Measurements from ENCODE around the gene DUSP5. TPM values are rescaled to one million over a fixed set of nuclear protein-coding genes. Genes with fewer than 3 reads are reported as not detected.
"Not testable (repeated sequence)": the region's sequence is repeated elsewhere in the genome, so short reads cannot be mapped to it uniquely, and the experiment has no call there.

DUSP5 gene
- total RNA-seq, 2 experiments from 2014 or later, result 102 to 223 TPM

DNA sequence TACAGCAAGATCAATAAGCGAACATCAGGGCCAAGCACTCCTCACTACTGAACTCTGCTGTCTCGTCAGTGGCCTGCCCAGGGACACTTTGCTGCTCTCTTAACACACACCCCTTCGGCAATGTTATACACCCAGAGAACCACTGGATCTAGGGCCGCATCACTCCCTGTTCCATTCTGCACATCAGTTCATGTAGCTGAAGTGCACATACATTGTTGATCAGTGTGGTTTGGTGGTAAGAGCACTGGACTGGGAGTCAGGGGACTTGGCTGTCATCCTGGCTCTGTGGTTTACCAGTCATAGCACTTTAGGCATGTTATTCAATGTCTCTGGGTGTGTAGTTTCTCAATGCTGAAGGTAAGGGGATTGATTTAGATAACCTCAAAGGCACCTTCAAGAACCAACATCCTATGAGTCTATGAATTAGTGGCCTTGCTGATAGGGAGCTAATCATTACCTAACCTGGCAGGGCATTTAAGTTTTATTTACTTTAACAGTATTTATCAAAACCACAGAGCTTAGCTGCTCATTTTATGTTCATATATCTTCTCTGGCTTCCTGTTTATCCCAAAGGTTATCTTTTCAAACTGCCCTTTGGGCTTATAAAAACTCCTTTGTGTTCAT, 24.8 kb downstream of the DUSP5 start:
- H3K36me3 Mint-ChIP-seq, result peaks cover 23% of the 10 kb centered on the region
- no peaks in the 10 kb centered on the region for H3K9me3 Mint-ChIP-seq (ENCODE audit: low read depth)
- no peaks in the 10 kb centered on the region for H3K27me3 Mint-ChIP-seq
- CTCF ChIA-PET, result interaction anchor here (1.0 to 1.5 kb wide), 5 partner anchors 22 to 187 kb away, joined by 3 to 5 read pairs (median 3); no protein-coding TSS in a partner anchor
- DNase-seq (peak; percentile 69), ATAC-seq (peak; percentile 72)
- H3K4me1 Mint-ChIP-seq, result peaks cover 41% of the 10 kb centered on the region
- H3K27ac Mint-ChIP-seq, result peak overlapping the region; percentile 52
- H3K4me3 Mint-ChIP-seq, result no peak overlapping the region

DNA sequence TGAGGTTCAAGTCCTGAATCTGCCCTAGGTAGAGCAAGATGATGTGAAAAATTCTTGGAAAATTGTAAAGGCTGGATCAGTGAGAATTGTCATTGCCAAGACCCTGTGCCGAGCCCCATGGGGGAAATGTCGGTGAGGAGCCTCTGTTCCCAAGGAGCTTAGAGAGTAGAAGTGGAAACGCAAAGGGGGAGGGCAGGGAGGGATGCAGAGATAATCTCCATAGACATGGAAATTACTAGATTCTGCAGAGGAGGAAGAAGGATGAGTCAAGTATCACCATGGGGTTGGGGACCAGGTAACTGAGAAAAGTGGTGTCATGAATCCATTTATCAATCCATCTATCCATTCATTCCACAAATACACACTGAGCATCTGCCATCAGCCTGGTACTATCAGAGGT, 26.0 kb downstream of the DUSP5 start:
- Mint-ChIP-seq H3K4me3 (no peak overlapping the region), H3K4me1 (peaks cover 51% of the 10 kb centered on the region), H3K9me3 (ENCODE audit: low read depth) (no peaks in the 10 kb centered on the region), H3K27ac (no peak overlapping the region), H3K27me3 (no peaks in the 10 kb centered on the region), H3K36me3 (peaks cover 23% of the 10 kb centered on the region)
- DNase-seq (no peak), ATAC-seq (no peak)
- CTCF ChIA-PET, result no interaction called here

DNA sequence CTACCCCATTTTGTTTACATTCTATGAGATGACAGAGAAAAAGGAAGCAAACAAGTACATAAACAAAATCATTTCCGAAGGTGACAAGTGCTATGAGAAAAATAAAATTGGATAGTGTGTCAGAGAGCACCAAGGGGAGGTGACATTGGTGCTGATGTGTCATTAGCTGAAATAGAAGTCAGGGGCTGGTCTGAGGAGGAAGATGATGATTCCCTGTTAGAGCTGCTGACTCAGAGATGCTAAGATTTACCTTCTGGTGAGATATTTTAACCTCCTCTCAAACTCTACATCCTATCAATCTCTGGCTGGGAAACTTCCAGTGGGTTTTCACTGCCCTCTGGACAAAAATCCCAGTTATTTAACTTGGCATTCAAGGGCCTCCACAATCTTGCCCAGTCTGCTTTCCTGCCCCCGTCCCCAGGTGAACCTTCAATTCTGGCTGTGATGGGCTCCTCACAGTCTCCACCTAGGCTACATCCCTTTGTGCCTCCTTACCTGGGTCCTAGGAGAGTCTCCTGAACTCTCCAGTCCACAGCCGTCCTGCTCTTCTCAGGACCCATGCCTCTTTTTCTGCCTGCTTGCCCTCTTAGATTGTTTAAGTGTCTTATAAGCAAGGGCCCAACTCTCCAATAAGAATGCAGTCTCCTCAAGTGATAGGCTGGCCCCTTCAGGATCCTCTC, 26.6 kb downstream of the DUSP5 start:
- Mint-ChIP-seq H3K4me3 (no peak overlapping the region), H3K4me1 (peaks cover 57% of the 10 kb centered on the region), H3K27ac (no peak overlapping the region), H3K27me3 (no peaks in the 10 kb centered on the region), H3K36me3 (peaks cover 22% of the 10 kb centered on the region), H3K9me3 (ENCODE audit: low read depth) (no peaks in the 10 kb centered on the region)
- CTCF ChIA-PET, result no interaction called here
- DNase-seq (no peak), ATAC-seq (no peak)

- ATAC-seq (no peak), DNase-seq (no peak)
- Mint-ChIP-seq H3K27me3 (no peaks in the 10 kb centered on the region), H3K27ac (no peak overlapping the region), H3K36me3 (peaks cover 18% of the 10 kb centered on the region), H3K9me3 (ENCODE audit: low read depth) (no peaks in the 10 kb centered on the region), H3K4me3 (no peak overlapping the region), H3K4me1 (peaks cover 62% of the 10 kb centered on the region)
- CTCF ChIA-PET, result no interaction called here
Measured at GRCh38 chr10:110524859-110525232, 27.1 kb downstream of the DUSP5 start.

- CTCF ChIA-PET, result no interaction called here
- no peaks in the 10 kb centered on the region for H3K27me3 Mint-ChIP-seq
- H3K36me3 Mint-ChIP-seq, result peaks cover 15% of the 10 kb centered on the region
- H3K27ac Mint-ChIP-seq, result no peak overlapping the region
- ATAC-seq (no peak), DNase-seq (no peak)
- no peaks in the 10 kb centered on the region for H3K9me3 Mint-ChIP-seq (ENCODE audit: low read depth)
- H3K4me1 Mint-ChIP-seq, result peaks cover 62% of the 10 kb centered on the region
- H3K4me3 Mint-ChIP-seq, result no peak overlapping the region
Measured at GRCh38 chr10:110525349-110526260, 27.9 kb downstream of the DUSP5 start.

- Mint-ChIP-seq H3K4me1 (peaks cover 51% of the 10 kb centered on the region), H3K27ac (peak overlapping the region; percentile 24)
- CTCF ChIA-PET, result no interaction called here
Measured at GRCh38 chr10:110527731-110528171, 30.0 kb downstream of the DUSP5 start.

GRCh38 chr10:110528224-110528996, 30.7 kb downstream of the DUSP5 start:
- Mint-ChIP-seq H3K4me3 (no peak overlapping the region), H3K36me3 (peaks cover 8% of the 10 kb centered on the region), H3K9me3 (ENCODE audit: low read depth) (no peaks in the 10 kb centered on the region), H3K4me1 (peaks cover 53% of the 10 kb centered on the region), H3K27me3 (no peaks in the 10 kb centered on the region), H3K27ac (peak overlapping the region; percentile 71)
- ATAC-seq (no peak), DNase-seq (no peak)
- CTCF ChIA-PET, result interaction anchor here (1.3 to 1.8 kb wide), 4 partner anchors 17 to 174 kb away, joined by 4 to 8 read pairs (median 4); no protein-coding TSS in a partner anchor

More at GRCh38 chr10:110527731-110528171, 30.0 kb downstream of the DUSP5 start:
- Mint-ChIP-seq H3K27me3 (no peaks in the 10 kb centered on the region), H3K9me3 (ENCODE audit: low read depth) (no peaks in the 10 kb centered on the region), H3K36me3 (peaks cover 9% of the 10 kb centered on the region), H3K4me3 (no peak overlapping the region)
- DNase-seq (no peak), ATAC-seq (no peak)

DNA sequence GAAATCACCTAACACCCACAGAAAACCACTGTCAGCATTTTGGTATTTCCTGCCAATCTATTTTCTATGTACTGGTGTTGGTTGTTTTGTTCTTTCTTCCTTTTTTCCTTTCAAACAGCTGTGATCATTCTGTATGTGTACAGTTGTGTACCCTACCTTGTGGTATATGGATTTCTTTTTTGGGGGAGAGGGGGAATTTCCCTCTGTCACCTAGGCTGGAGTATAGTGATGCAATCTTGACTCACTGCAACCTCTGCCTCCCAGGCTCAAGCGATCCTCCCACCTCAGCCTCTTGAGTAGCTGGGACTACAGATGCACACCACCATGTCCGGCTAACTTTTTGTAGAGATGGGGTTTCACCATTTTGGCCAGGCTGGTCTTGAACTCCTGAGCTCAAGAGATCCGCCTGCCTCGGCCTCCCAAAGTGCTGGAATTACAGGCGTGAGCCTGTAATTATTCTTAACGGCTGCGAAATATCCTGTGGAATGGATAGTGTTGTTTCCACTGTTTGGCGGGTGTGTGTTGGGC, 31.4 kb downstream of the DUSP5 start:
- H3K9me3 Mint-ChIP-seq (ENCODE audit: low read depth); H3K36me3 Mint-ChIP-seq; H3K27me3 Mint-ChIP-seq; H3K4me3 Mint-ChIP-seq: not testable (repeated sequence)
- CTCF ChIA-PET, result interaction anchor here (1.0 to 1.8 kb wide), 5 partner anchors 16 to 233 kb away, joined by 3 to 8 read pairs (median 4); no protein-coding TSS in a partner anchor
- Mint-ChIP-seq H3K27ac (peak overlapping the region; percentile 71), H3K4me1 (peaks cover 47% of the 10 kb centered on the region)
- peak; percentile 54 for ATAC-seq
- peak; percentile 54 for DNase-seq

- Mint-ChIP-seq H3K27ac (peak overlapping the region; percentile 71), H3K36me3 (peaks cover 5% of the 10 kb centered on the region), H3K4me1 (peaks cover 48% of the 10 kb centered on the region), H3K27me3 (no peaks in the 10 kb centered on the region), H3K4me3 (peak overlapping the region; percentile 26), H3K9me3 (ENCODE audit: low read depth) (no peaks in the 10 kb centered on the region)
- ATAC-seq (peak; percentile 29), DNase-seq (no peak)
- CTCF ChIA-PET, result interaction anchor here (1.0 to 1.8 kb wide), 5 partner anchors 16 to 233 kb away, joined by 3 to 8 read pairs (median 4); no protein-coding TSS in a partner anchor
Measured at GRCh38 chr10:110529596-110530011, 31.9 kb downstream of the DUSP5 start.

- Mint-ChIP-seq H3K4me3 (no peak overlapping the region), H3K27ac (no peak overlapping the region), H3K36me3 (peaks cover 5% of the 10 kb centered on the region), H3K27me3 (no peaks in the 10 kb centered on the region), H3K4me1 (peaks cover 53% of the 10 kb centered on the region), H3K9me3 (ENCODE audit: low read depth) (no peaks in the 10 kb centered on the region)
- no peak for DNase-seq
- peak; percentile 46 for ATAC-seq
- CTCF ChIA-PET, result interaction anchor here (1.0 to 1.8 kb wide), 4 partner anchors 17 to 234 kb away, joined by 3 to 8 read pairs (median 4); no protein-coding TSS in a partner anchor
Measured at GRCh38 chr10:110530131-110530831, 32.6 kb downstream of the DUSP5 start.

DNA sequence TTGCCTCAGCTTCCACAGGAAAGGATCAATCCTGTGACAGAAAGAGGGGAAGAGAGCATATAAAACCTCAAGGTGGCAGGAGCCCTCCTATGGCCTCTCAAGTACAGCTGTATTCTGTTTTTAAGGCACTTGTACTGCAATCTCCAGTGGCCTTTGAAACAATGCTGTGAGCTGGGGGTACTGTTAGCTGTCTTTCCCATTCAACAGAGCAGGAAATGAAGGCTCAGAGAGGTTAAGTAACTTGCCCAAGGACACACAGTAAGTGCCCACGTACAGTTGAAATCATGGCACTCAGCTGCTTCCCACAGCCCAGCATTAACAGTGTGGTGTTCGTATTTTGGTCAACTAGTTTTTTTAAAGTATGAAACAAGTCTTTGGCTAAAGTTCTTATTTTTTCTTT, 34.0 kb downstream of the DUSP5 start:
- Mint-ChIP-seq H3K4me1 (peaks cover 54% of the 10 kb centered on the region), H3K4me3 (no peak overlapping the region), H3K27ac (no peak overlapping the region), H3K9me3 (ENCODE audit: low read depth) (no peaks in the 10 kb centered on the region), H3K27me3 (no peaks in the 10 kb centered on the region), H3K36me3 (peaks cover 3% of the 10 kb centered on the region)
- CTCF ChIA-PET, result interaction anchor here (0.9 to 1.4 kb wide), 3 partner anchors 15 to 177 kb away, joined by 3 to 4 read pairs (median 4); no protein-coding TSS in a partner anchor
- DNase-seq (no peak), ATAC-seq (no peak)

GRCh38 chr10:110532628-110533027, 34.9 kb downstream of the DUSP5 start:
- H3K9me3 Mint-ChIP-seq (ENCODE audit: low read depth); H3K4me3 Mint-ChIP-seq; DNase-seq; H3K27me3 Mint-ChIP-seq; ATAC-seq; H3K27ac Mint-ChIP-seq; H3K36me3 Mint-ChIP-seq: not testable (repeated sequence)
- H3K4me1 Mint-ChIP-seq, result peaks cover 59% of the 10 kb centered on the region
- CTCF ChIA-PET, result interaction anchor here (1.1 to 1.4 kb wide), 3 partner anchors 14 to 178 kb away, joined by 4 read pairs; no protein-coding TSS in a partner anchor
